ENCODE data around the gene SLCO1C1. TPM values are rescaled to one million over a fixed set of nuclear protein-coding genes. Genes with fewer than 3 reads are reported as not detected.

Gene SLCO1C1
- total RNA-seq, 4 donors from 2014 or later = 1.0 to 2.8 (median 2.7) TPM; not detected in 1

DNA sequence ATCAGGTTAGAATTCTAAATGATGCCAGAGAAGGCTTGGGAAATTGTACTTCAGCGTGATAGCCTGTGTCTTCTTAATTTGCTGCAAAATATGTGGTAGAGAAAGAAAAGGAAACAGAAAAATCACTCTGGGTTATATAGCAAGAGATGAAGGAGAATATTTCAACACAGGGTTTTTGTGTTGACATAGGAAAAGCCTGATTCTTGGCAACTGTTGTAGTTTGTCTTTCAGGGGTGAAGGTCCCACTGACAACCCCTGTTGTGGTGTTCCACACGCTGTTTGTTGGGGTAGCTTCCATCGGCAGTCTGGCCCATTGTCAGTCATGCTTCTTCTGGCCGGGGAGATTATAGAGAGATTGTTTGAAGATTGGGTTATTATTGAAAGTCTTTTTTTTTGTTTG, 13.8 kb upstream of the SLCO1C1 start:
- no peak for TF ChIP-seq POLR2A (IDR thresholded peaks at IDR 0.05)
- TF ChIP-seq, protein P1, sequence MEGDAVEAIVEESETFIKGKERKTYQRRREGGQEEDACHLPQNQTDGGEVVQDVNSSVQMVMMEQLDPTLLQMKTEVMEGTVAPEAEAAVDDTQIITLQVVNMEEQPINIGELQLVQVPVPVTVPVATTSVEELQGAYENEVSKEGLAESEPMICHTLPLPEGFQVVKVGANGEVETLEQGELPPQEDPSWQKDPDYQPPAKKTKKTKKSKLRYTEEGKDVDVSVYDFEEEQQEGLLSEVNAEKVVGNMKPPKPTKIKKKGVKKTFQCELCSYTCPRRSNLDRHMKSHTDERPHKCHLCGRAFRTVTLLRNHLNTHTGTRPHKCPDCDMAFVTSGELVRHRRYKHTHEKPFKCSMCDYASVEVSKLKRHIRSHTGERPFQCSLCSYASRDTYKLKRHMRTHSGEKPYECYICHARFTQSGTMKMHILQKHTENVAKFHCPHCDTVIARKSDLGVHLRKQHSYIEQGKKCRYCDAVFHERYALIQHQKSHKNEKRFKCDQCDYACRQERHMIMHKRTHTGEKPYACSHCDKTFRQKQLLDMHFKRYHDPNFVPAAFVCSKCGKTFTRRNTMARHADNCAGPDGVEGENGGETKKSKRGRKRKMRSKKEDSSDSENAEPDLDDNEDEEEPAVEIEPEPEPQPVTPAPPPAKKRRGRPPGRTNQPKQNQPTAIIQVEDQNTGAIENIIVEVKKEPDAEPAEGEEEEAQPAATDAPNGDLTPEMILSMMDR (IDR thresholded peaks at IDR 0.05) = no peak
- Histone ChIP-seq H3K27ac (no peak overlapping the region), H3K36me3 (peaks cover 0 to 24% (median 0%) of the 10 kb centered on the region in 3 donors), H3K4me1 (no peaks in the 10 kb centered on the region), H3K4me3 (no peak overlapping the region), H3K27me3 (no peaks in the 10 kb centered on the region), H3K9me3 (no peaks in the 10 kb centered on the region)
- no peak for DNase-seq

DNA sequence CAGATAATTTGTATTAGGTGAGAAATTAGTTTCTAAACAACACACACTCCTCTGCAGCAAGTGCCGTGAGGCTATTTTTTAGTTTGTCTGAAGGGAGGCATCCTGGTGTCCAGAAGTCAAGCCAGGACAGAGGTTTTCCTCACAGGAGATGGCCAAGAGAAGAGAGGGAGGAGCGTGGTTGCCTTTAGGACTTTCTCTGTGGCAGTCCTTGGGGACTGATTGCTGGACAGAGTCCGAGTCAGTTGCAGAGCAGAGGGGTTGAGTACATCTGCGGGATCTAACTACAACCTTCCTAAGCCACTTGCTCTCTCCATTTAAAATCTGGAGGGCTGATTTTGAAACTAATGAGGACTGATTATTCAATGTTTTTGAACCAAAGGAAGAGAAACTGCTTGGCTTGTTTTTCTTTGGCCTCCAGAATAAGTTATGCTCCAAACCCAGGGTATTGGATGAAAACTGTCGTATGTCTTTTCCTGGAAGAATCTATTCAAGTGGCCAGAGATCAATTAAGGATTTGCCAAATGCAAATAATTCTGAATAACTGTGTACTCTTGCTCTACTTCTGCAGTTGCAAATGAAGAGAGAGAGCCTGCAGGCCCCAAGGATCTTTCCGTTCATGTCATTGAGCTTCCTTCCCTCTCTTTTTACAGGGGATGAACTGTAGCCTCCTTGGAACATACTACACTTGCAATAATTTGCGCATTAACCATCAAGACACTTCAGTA, 1.2 kb downstream of the SLCO1C1 start:
- no peaks in the 10 kb centered on the region for H3K4me1 ChIP-seq
- H3K9me3 ChIP-seq = no peaks in the 10 kb centered on the region
- no peaks in the 10 kb centered on the region for H3K27me3 ChIP-seq
- H3K27ac ChIP-seq = no peak overlapping the region
- no peak for DNase-seq
- H3K4me3 ChIP-seq = no peak overlapping the region
- H3K36me3 ChIP-seq = no peaks in the 10 kb centered on the region
- no peak for TF ChIP-seq POLR2A (IDR thresholded peaks at IDR 0.05)
- TF ChIP-seq, protein P1 (IDR thresholded peaks at IDR 0.05) = no peak

DNA sequence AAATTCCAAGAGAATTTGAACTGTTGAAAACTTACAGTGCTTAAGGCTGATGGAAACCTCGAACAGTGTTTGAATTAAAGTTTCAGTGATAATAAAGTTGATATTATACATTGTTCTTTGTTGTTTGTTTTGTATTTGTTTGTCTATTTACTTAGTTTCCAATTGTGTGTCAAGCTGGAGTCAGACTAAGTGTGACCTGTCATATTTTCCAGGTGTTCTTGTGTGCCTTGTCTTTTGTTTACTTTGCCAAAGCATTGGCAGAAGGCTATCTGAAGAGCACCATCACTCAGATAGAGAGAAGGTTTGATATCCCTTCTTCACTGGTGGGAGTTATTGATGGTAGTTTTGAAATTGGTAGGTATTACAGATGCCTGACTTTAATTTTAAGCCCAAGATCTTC, 6.0 kb downstream of the SLCO1C1 start:
- H3K4me1 ChIP-seq = no peaks in the 10 kb centered on the region
- TF ChIP-seq, protein P1 (IDR thresholded peaks at IDR 0.05) = no peak
- no peak for TF ChIP-seq POLR2A (IDR thresholded peaks at IDR 0.05)
- H3K4me3 ChIP-seq = no peak overlapping the region
- DNase-seq = no peak
- no peaks in the 10 kb centered on the region for H3K27me3 ChIP-seq
- H3K9me3 ChIP-seq = no peaks in the 10 kb centered on the region
- H3K36me3 ChIP-seq = no peaks in the 10 kb centered on the region
- no peak overlapping the region for H3K27ac ChIP-seq

DNA sequence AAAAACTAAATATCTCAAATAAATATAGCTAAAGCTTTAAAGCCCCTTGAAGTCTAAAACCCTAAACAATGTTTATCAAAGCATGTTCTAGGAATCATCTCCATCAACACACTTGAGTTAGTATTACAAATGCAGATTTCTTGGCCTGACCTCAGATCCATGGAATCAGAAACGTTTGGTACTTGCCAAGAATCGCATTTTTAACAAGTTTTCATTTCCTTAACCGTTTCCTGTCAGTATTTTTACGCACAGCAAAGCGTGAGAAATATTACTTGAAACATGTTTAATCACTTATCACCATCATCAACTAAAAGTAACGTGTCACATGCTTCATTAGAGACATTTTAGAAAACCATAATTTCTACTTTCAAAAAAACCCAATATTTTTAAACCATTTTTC, 9.7 kb downstream of the SLCO1C1 start:
- Histone ChIP-seq H3K36me3 (no peaks in the 10 kb centered on the region), H3K9me3 (no peaks in the 10 kb centered on the region), H3K27ac (no peak overlapping the region), H3K27me3 (no peaks in the 10 kb centered on the region), H3K4me3 (no peak overlapping the region), H3K4me1 (no peaks in the 10 kb centered on the region)
- no peak for DNase-seq
- TF ChIP-seq POLR2A (IDR thresholded peaks at IDR 0.05) = no peak
- TF ChIP-seq, protein P1 (IDR thresholded peaks at IDR 0.05) = no peak

DNA sequence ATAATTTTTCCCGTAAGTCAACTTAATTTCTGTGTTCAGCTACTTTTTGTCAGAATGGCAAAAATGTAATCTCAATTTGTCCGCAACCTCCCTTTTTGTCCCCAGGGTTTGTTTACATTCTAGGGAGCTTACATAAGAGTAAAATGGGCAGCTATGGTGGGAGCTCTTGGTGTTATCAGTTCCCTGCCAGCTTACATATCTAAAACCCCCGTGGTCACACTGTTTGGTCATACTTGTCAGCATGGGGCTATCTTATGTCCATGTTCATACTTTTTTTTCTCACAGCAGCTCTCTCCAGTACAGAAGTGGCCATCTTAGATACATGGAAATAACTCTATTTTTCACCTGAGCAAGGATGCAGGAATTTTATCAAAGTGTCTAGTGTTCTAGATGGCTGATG, 16.7 kb downstream of the SLCO1C1 start:
- Histone ChIP-seq H3K9me3 (no peaks in the 10 kb centered on the region), H3K27me3 (no peaks in the 10 kb centered on the region), H3K4me3 (no peak overlapping the region), H3K27ac (no peak overlapping the region), H3K4me1 (no peaks in the 10 kb centered on the region), H3K36me3 (no peaks in the 10 kb centered on the region)
- DNase-seq = no peak
- TF ChIP-seq, protein P1 (IDR thresholded peaks at IDR 0.05) = no peak

Data from Peyer's patch (tissue), 4 donors.